ENCODE data around the gene LRR1.

DNA sequence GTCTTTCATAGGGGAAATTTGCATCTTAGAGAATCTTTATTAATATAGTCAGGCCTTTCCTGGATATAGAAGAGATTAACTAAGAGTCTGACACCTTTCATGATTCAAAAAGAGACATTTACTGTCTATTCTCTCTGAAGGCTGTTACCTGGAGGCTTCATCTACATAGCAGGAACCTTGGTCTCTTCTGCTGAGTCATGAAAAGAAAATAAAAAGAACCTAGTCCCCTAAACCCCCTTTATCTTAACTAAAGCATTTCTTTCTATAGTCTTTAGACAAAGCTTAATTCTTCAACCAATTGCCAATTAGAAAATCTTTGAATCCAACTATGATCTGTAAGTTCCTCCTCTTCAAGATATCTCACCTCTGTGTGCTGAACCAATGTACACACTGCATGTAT lies 45.6 kb upstream of the LRR1 start:
- no peak for TF ChIP-seq POLR2A (IDR thresholded peaks at IDR 0.05; ENCODE audit: low read depth, low read length)
- no peak for TF ChIP-seq USF2 (IDR thresholded peaks at IDR 0.05; ENCODE audit: low read depth, low read length)
- TF ChIP-seq MXI1 (IDR thresholded peaks at IDR 0.05; ENCODE audit: borderline replicate concordance, low read depth, low read length), result no peak
- no peak for TF ChIP-seq CTCF (conservative IDR thresholded peaks at IDR 0.05; ENCODE audit: low read depth, low read length)
- TF ChIP-seq RCOR1 (IDR thresholded peaks at IDR 0.05; ENCODE audit: insufficient replicate concordance, low read length), result no peak
- TF ChIP-seq RAD21 (IDR thresholded peaks at IDR 0.05; ENCODE audit: low read length), result no peak
- TF ChIP-seq SMC3 (IDR thresholded peaks at IDR 0.05; ENCODE audit: low read depth, low read length), result no peak
